ENCODE results near the gene XAB2.

DNA sequence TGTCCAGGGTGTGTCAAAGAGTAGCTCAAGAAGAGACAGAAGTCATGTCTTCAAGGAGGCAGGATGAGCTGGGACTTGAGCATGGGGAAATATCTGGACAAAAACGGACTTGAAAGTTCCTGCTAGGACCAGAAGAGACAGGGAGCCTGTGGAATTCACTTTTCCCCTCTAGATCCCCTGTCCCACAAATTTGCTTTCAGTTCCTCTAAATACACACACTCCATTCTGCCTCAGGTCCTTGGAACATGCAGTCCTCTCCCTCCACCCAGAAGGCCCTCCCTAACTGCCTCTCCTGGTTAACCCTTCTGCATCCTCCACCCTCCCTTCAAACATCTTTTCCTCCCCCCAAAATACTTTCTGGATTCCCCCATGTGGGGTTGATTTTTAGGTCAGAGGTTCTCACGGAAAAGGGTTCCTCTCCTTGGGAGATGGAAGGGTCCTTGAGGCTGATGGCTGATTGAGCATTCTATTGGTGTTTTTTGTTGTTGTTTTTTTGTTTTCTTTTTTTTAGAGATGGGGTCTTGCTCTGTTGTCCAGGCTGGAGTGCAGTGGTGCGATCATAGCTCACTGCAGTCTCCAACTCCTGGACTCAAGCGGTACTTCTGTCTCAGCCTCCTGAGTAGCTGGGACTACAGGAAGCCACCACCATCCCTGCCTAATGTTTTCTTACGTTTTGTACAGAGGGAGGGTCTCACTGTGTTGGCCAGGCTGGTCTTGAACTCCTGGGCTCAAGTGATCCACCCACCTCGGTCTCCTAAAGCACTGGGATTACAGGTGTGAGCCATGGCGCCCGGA is 32.6 kb upstream of the XAB2 start:
- no peak for TF ChIP-seq POLR2AphosphoS5 (IDR thresholded peaks at IDR 0.05)
- TF ChIP-seq, protein P1, sequence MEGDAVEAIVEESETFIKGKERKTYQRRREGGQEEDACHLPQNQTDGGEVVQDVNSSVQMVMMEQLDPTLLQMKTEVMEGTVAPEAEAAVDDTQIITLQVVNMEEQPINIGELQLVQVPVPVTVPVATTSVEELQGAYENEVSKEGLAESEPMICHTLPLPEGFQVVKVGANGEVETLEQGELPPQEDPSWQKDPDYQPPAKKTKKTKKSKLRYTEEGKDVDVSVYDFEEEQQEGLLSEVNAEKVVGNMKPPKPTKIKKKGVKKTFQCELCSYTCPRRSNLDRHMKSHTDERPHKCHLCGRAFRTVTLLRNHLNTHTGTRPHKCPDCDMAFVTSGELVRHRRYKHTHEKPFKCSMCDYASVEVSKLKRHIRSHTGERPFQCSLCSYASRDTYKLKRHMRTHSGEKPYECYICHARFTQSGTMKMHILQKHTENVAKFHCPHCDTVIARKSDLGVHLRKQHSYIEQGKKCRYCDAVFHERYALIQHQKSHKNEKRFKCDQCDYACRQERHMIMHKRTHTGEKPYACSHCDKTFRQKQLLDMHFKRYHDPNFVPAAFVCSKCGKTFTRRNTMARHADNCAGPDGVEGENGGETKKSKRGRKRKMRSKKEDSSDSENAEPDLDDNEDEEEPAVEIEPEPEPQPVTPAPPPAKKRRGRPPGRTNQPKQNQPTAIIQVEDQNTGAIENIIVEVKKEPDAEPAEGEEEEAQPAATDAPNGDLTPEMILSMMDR (IDR thresholded peaks at IDR 0.05), result no peak

All from transverse colon (tissue), 4 donors.